NCI-H146 (cell line): ENCODE results near the gene PRR4.
A peak's percentile ranks its signal among the peaks of the same experiment; 100 is the strongest.

Experiments used
- DNase-seq: peaks from one replicate; lab custom pipeline; 2025; lab: John Stamatoyannopoulos, UW

Gene PRR4, protein sequence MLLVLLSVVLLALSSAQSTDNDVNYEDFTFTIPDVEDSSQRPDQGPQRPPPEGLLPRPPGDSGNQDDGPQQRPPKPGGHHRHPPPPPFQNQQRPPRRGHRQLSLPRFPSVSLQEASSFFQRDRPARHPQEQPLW

DNA sequence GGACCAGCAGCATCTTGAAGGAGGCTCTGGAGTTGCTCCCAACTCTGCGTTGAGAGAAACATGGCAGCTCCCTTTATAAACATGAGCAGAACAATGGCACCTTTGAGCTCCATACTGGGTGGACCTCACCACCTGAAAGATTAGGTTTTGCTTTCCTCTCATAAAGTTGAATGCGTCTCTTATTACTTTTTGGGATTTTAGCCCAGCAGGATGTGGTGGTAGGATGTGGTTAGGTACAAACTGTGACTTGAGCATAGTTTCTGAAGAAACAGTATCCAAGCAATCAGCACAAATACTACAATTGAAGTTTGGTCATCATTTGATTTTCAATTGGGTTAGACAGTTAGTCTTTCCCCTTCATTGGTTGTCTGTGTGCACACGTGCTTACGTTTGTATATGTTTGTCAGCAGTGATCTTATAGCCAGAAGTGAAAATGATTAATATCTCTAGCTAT is at the start of gene PRR4:
PRR4 (minus strand) TSS at position 51 of the 454 bp plus-strand sequence; CDS start at position 13, 38 bp downstream.
- no peak for DNase-seq

DNA sequence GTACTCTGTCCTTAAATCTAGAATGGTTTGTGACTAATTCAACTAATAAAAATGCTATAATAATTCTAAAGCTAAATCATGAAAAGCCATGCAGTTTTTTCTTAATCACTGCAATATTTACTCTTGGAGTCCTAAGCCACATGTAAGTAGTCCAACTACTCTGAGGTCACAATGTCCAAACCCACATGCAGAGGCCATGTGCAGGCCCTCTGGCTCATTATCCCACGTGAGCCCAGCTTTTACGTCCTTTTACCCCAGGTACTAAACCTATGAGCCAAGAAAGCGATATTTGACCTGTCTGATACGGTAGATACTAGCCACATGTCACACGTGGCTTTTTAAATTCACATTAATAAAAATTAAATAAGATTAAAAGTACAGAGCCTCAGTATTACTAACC is 47.6 kb upstream of the PRR4 start:
- no peak for DNase-seq

DNA sequence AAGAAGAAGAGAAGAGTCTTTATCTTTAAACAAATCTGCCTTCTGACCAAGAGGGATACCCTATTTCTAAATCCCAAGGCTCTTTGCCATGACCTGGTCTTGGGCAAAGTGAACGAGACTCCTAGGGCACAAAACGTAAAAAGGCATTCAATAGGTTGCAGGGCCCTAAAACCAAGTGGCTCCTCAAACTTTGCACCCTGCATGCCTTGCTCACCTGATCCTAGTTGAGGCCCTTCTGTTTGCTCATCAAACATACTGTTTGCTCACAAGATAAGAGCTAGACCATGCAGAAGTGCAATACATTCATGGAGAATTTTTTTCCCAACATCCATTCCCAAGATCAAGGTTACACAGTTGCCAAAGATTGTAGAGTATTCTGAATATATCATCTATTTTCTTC is 42.7 kb upstream of the PRR4 start:
- peak; percentile 22 for DNase-seq

DNA sequence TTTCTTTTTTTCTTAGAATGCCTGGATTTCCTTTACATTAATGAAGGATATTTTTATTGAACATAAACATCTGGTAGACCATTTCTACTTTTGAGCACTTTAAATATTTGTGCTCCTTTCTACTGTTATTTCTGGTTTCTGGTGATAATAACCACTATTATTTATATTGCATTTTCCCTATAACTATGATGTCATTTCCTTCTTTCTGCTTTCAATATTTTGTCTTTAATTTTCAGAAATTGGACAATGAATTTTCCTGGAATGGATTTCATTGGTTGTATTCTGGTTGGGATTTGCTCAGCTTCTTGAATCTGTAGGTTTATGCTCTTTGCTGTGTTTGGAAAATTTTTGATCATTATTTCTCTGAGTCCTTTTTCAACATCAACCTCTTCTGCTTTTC is 40.0 kb upstream of the PRR4 start:
- no peak for DNase-seq

DNA sequence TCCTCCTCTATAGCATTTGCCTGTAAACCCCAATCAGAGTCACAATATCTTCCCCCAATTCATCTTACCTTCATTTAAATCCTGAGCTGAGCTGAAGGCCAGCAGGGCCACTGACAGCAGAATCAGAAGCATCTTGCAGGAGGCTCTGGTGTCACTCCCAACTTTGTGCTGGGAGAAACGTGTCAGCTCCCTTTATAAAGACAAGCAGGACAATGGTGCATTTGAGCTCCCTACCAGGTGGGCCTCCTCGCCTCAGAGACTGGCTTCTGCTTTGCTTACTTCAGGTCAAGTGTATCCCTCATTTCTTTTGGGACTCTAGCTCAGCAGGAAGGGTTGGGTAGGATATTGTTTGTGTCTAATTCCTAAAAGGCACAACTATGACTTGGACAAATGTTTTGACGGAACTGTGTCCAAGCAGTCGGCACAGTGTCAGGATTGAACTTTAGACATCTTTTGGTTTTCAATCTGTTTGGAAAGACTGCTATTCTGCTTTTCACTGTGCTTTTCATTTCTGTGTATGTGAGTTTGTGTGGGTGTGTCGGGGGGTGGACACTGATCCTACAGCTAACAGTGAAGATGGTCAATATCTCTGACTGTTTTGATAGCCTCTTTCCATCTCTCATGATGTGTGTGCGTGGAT is 34.9 kb upstream of the PRR4 start, which contains the start of gene PRH1:
PRH1 (minus strand) TSS at position 170 of the 640 bp plus-strand sequence; CDS start at position 132, 38 bp downstream.
- DNase-seq = no peak

DNA sequence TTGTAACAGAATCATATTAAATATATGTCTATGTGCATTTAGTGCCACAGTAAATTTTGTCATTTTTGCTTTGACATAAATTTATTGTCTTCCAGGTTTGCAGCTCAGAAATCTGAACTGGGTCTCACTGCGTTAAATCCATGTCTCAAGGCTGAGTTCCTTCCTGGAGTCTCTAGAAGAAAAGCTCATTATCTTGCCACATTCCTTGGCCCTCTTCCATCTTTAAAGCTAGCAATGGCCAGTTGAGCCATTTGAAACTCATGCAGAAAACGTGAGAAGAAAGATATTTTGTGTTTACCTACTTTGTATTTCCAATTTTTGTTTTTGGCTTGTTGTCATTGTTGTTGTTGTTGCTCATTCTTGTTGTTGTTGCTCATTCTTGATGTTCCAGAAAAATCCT is 24.1 kb upstream of the PRR4 start:
- no peak for DNase-seq

DNA sequence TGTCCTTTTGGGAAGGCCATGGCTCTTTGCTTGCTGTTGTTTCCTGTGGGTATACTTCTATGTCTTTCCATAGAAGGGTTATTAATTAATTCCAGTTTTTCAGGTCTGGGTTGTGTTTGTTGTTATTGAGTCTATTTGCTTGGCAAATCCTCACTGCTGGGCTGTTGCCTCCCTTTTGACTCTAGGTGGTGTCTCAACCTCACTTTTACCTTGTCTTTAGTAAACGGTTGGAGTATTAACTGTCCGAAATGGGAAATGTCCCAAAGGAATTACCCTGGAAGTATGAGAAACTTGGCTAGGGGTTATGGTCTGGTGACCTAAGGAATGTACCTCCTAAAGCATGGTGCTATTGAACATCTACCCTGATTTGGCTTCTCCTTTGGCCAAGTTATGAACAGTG is 18.1 kb upstream of the PRR4 start:
- no peak for DNase-seq

DNA sequence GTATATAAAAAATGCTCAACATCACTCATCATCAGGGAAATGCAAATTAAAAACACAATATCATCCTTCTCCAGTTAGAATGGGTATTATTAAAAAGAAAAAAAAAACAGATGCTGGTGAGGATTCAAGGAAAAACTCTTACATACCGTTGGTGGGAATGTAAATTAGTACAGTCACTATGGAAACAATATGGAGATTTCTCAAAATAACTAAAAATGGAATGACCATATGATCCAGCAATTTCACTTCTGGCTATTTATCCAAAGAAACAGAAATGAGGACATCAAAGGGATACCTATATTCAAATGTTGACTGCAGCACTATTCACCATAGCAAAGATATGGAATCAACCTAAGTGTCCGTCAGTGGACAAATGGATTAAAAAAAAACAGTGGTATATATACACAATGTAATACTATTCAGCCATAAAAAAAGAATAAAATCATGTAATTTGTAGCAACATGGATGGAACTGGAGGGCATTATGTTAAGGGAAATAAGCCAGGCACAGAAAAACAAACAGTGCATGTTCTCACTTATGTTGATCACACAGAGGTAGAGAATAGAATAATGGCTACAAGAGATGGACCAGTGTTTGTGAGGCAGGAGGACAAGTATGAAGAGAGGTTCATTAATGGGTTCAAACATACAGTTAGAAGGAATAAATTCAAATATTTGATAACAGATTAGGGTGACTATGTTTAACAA is 14.4 kb upstream of the PRR4 start:
- DNase-seq = no peak

DNA sequence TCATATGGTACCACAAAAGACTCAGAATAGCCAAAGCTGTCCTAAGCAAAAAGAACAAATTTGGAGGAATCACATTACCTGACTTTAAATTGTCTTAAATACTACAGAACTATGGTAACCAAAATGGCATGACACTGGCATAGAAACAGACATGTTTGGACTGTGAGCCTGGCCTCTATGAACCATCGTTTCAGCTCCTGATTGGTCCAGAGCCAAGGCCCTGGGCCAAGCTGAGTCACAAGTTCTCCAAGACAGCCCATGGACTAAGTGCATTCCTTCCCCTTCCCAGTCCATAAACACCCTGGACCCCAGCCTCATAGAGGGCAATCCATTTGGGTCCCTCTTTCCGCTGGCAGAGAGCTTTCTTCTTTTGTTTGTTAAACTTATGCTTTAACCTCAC is 12.1 kb upstream of the PRR4 start:
- no peak for DNase-seq

DNA sequence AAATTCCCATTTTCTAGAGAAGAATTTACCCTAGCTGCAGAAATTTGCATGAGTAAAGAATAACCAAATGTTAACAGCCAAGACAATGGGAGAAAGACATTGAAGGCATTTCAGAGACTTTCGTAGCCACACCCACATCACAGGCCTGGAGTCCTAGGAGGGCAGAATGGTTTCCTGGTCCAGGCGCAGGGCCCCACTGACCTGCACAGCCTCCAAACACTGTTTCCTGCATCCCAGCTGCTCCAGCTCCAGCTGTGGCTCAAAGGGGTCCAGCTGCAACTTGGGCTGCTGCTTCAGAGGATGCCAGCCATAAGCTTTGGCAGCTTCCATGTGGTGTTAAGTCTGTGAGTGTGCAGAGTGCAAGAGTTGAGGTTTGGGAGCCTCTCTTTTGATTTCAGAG is 6.5 kb upstream of the PRR4 start:
- no peak for DNase-seq

DNA sequence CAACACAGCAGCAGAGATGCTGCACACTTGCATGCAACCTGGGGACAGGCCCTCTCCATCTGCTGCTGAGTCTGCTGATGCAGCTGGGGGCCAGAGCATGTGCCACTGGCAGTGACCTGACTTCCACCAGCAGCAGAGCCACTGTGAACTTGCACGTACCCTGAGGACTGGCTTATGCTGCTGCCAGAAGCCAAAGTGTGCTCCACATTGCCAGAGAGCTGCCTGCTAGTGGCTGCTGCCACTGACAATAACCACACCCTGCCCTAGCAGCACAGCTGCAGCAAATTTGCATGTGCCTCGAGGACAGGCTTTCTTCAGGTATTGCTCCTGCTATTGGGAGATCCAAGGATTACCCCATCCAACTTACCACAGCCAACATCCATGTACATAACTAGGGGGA is 4.5 kb upstream of the PRR4 start:
- no peak for DNase-seq

DNA sequence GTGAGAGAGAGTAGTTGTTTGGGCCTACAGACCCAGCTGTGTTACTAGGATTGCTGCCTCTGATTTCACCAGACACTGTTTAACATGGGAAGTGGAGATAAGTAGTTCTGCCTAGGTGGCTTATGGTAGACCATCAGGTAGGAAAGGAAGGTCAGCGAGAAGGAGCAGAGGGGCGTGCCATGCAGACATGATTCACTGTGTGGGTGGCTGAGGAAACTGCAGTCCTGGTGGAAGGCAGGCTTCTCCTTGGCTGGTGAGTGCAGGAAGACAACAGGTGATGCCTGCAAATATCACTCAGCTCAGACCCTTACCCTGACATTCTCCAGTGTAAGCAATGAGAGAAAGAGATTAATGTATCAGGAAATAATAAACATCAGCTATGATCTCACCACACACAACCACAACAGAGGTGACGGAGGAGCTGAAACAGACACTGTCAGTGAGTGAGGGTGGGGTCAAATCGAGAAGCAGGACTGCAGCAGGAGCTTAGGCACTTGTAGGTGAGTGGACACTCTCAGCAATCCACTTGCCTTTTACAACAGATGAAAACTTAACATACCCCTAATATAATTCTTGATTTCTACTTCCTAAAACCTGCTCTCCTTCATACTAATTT is 2.1 kb upstream of the PRR4 start:
- no peak for DNase-seq

DNA sequence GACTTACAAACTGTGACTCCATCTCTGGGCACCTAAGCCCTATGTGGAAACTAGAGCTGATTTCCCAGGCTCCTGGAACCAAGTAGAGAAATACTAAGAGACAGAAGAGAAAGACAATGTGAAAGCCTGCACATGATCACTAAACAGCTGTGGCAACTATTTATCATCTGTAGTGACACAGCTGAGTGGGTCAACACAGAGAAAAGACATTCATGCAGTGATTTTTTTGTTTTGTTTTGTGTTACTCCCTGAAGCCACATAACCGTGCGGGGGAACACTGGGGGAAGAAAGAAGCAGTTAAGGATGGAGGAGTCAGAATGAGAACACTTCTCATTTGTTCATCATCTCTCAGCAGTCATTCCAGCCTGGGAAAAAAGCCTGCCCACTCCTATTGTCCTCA is 1.5 kb downstream of the PRR4 start:
- DNase-seq = no peak

DNA sequence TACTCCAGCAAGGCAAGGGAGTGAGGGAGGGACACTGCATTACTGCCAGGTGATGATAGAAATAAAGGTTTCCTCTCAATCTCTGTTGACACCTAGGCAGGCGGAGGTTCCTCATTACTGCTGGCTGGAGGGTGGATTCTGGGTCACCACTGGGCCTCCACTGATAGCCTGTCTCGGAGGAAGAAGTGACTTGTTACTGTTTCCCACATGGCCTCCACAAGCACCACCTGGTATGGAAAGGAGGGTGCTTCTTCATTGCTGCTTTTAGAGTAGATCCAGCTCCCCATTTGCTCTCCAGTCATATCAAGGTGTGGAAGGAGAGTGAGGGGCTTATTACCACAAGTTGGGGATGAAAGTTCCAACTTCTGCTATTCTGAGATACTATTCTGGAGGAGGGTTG is 6.4 kb downstream of the PRR4 start:
- DNase-seq = no peak

DNA sequence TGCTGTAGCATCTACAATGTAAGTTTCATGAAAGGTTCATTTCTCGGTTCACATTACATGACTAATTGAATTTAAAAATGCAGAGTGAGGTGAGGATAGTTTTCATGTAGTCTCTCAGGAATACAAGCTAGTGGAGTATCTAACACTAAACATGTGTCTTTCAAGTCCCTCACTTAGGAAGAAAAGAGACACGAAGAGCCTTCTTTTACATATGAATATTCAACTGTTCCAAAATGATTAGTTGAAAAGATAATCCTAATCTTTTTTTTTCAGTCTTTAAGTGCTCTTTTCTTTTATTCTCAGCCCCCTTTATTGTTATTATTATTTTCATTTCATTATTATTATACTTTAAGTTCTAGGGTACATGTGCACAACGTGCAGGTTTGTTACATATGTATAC is 10.8 kb downstream of the PRR4 start:
- DNase-seq = no peak

DNA sequence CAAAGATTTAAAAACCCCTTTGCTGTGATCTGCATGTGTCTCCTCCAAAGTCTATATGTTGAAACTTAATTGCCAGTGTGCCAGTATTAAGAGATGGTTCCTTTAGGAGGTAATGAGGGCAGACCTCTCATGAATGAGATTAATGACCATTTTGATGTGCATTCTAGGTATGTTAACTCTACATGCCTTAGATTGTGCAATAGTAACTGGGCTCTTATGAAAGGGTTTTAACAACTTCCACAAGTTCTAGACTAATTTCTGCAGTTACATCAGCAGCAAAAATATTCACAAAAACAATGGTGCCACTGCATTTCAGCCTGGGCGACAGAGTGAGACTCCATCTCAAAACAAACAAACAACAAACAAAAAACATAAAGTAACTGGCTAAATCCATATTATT is 19.3 kb downstream of the PRR4 start:
- DNase-seq = no peak

DNA sequence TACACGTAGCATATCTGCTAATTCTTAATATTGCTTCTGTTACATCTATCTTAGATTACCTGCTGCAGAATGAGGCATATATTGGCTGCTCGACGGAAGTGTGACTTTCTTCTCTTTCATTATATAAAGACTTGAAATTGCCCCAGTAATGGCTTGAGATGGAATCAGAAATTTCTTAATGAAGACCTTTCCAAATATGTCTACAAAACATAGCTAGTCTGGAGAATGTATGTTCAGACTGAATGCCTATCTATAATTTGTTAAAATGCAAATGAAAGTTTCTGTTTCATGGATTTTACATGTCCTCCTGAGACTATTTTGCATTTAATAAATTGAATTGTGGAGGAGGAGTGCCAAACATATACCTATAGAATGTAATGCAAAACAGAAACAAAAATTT is 23.0 kb downstream of the PRR4 start, which contains the start of gene TAS2R10:
TAS2R10 (minus strand) TSS at position 101 of the 400 bp plus-strand sequence; CDS start at position 12, 89 bp downstream.
- DNase-seq = no peak

DNA sequence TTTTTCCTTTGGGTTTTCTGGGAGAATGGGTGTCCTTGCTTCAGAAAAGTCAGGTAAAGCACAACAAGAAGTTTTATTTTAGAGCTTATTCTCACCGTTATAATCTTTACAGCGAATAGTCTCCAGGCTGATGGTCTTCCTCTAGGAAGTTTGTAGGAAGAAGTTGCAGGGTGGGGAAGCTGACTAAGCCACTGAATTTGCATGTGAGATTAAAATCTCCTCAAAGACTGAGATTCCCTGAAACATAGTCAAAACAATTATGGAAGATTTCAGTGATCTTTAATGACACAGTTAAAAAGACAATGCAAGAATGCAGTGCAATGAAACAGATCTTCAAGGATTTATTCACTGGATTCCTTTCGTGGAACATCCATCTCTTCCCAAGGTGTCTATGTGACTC is 24.3 kb downstream of the PRR4 start:
- no peak for DNase-seq

DNA sequence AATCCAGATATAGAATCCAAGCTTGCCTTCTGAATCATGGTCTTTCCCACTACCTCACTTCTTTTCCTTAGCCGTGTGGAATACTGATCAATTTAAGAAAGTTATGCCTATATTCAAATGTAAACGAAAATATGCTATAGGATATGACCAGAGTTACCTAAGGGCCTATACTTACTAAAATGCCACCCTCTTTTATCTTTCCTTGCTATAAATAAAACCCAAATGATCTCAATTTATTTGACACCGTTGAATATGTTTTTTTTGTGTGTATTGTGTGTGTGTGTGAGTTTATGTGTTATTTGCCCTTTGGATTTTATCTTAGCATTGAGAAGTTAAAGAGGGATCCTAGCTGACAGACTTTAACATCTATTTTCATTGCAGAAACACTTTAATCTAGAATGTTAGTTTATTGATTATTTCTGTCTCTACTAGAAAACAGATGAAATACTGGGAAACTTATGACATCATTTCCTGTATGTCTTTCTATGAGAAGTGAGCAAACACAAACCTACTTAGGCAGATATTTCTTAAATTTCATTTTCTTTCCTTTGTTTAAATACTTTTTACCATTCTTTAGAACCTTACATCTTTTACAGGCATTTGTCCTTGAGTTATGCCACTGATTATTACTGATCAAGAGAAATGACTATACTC is 37.3 kb downstream of the PRR4 start:
- DNase-seq = no peak

DNA sequence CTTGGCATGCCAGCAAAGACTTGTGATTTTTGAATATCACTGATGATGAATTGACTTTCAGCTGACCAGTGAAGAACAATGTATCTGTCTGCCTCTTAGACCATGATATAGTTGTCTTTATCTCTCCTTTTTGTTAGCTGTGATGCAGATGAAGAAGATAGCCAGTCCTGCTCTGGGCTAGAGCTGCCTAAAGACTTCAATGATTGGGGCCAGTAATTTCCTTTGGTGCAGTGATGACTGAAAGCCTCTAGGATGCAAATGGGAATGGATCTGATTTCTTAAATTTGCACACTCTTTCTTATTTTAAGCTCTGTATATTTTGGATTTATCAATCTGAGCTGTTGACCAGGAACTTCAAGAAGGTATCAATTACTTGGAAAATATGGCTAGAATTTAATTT is 39.2 kb downstream of the PRR4 start, which contains the start of gene TAS2R9:
TAS2R9 (minus strand) TSS at position 101 of the 400 bp plus-strand sequence; CDS start at position 8, 93 bp downstream.
- no peak for DNase-seq

DNA sequence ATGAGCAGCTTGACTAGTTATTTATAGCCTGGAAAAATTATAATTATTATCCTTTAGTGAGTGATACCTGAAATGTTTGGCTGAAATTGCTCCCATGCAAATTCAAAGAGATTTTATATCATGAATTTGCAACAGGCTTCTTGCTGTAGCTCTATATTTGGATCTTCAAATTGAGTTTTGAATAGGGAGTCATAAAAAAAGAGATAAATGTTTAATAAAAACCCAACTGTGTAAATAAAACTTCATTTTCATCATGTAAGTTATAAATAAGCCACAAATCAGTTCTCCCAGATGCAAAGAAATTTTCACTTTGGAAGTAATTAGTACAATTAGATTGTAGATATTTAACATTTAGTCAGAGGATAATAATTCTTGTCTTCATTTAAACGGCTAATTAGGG is 42.1 kb downstream of the PRR4 start, which contains the start of gene TAS2R8:
TAS2R8 (minus strand) TSS at position 101 of the 400 bp plus-strand sequence. CDS start 306 bp downstream, outside the sequence.
- DNase-seq = no peak

DNA sequence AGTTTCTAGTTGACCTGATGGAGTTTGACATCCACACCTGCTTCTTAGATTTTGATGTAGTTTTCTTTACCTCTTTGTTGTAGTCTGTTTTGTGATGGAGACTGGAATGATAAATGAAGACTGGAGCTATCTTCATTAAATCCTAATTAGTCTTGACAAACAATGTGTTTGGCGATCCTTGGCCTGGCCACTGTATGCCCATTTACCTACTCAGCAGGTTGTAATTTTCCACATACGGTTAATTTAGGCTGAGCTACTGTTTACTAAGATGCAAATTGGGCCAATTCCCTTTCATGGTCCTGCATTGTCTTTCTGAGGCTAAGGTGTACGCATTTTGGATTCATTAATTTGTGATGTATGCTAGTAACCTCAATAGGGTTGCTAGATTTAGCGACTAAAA is 46.7 kb downstream of the PRR4 start, which contains the start of gene TAS2R7:
TAS2R7 (minus strand) TSS at position 41 of the 400 bp plus-strand sequence. CDS start 57 bp downstream, outside the sequence.
- peak; percentile 57 for DNase-seq
